A673 (cell line): ENCODE data around the gene NASP.

Source experiments
- CTCF ChIP-seq: fragments of 300-800, 200-600 bp; sonication (generic); conservative IDR thresholded peaks from 2 replicates; pipeline ENCODE4 v1.5.1; 2017; ENCODE audit warnings: low read depth, mild to moderate bottlenecking, antibody characterized with exemption, low read length, moderate library complexity, mixed read lengths
- EZH2 ChIP-seq: fragments of 200-600 bp; sonication (generic); IDR thresholded peaks from 2 replicates; pipeline ENCODE4 v1.6.1; 2017; ENCODE audit warnings: borderline replicate concordance, low read depth, mild to moderate bottlenecking, mixed read lengths, antibody characterized with exemption, low read length; ENCODE audit not compliant: poor library complexity, severe bottlenecking

DNA sequence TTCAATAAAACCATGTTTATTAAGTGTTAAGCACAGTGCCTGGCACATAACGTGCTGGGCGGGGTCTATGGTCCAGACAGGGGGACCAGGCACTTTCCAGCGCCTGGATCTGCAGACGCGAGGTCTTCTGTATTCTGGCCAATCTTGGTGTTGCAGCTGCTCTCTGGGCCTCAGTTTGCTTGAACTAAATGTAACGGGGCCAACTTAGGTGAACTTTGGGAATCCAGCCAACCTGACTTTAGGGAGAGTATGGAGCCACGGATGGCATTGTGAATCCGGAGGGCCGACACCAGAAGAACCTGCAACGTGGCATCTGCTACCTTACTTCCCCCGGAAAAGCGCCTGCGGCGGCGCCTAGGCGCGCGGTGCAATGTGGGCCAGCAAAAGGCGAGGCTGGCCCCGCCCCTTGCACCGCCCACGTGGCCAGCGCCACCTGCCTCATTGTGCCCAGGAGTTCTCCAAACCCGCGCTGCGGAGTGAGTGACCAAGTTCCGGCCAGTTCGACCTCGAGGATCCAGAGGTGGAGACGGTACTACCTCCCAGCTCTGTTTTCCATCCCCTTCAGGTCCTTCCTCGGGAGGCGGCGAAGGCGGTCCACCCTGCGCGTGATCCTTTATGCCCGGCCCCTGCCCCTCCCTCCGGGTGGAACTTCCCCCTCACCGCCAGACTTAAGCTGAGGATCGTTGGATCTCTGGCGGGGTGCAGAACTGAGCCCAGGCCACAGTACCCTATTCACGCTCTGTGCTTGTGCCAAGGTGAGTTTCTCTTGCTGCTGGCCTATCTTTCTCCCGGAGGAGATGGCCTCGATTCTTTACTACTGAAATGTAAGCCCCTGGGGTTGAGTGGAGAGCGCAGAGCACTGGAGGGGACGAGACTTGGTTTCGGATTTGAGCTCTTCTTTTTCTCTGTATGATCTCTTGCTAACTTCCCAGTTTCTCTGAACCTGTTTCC lies 33.2 kb upstream of the NASP start, which contains the start of gene AKR1A1:
- TF ChIP-seq CTCF = no peak
- no peak for TF ChIP-seq EZH2
